Endothelial cell of umbilical vein (primary cell): ENCODE data around the gene ZNF48. TPM values are rescaled to one million over a fixed set of nuclear protein-coding genes. Genes with fewer than 3 reads are reported as not detected.

Experiments
- BruUV-seq: library from RNA; stranded (reverse); fragments of 400-500 nt; replicated peaks from 2 replicates; lab custom pipeline; 2021; lab: Mats Ljungman, UMichigan
- CTCF ChIA-PET: fragments of 300-600, 350-600 bp; sonication (Branson Sonifier 250); formaldehyde crosslinking; loops from one replicate; lab custom pipeline; 2021; ENCODE audit warnings: antibody characterized with exemption, inconsistent platforms; lab: Charles Lee
- POLR2A ChIA-PET: fragments of 300-600, 350-600 bp; sonication (Branson Sonifier 250); formaldehyde crosslinking; loops from one replicate; lab custom pipeline; 2021; ENCODE audit warnings: antibody characterized with exemption, inconsistent platforms; lab: Charles Lee
- DNase-seq: peaks from one replicate; pipeline ENCODE4 v3.0.0-alpha.2; 2011; ENCODE audit warnings: low read depth, low spot score
- FAIRE-seq: peaks from 2 replicates; lab custom pipeline; 2011; peaks lifted over from hg19 to GRCh38; lab: Jason Lieb, UNC
- H2AFZ ChIP-seq: 2 replicates; pipeline ENCODE4 v1.6.0; 2012; ENCODE audit warnings: low read depth, low read length, control low read depth, inconsistent platforms
- H3K27ac ChIP-seq: 2 replicates; pipeline ENCODE4 v1.5.1; 2011; ENCODE audit warnings: low read depth, mild to moderate bottlenecking, control low read depth, low read length, moderate library complexity; ENCODE audit not compliant: insufficient read depth
- H3K27me3 ChIP-seq, 2 experiments: 2 replicates each; pipeline versions ENCODE4 v1.6.0 to v1.6.1; 2011; ENCODE audit warnings: low read length in 2 of 2, mixed read lengths in 1 of 2; ENCODE audit not compliant: control insufficient read depth in 2 of 2, insufficient read depth in 2 of 2
- H3K36me3 ChIP-seq, 2 experiments: 2 replicates in 1 of 2; 3 replicates in 1 of 2; pipeline ENCODE4 v1.5.1; 2011; ENCODE audit warnings: low read length in 2 of 2, mild to moderate bottlenecking in 1 of 2, moderate library complexity in 1 of 2; ENCODE audit not compliant: control insufficient read depth in 2 of 2, insufficient read depth in 2 of 2; ENCODE audit errors: extremely low read depth in 1 of 2
- H3K4me1 ChIP-seq: 3 replicates; pipeline ENCODE4 v1.5.1; 2011; ENCODE audit warnings: mild to moderate bottlenecking, low read length; ENCODE audit not compliant: control insufficient read depth, insufficient read depth; ENCODE audit errors: extremely low read depth
- H3K4me2 ChIP-seq: 2 replicates; pipeline ENCODE4 v1.6.1; 2011; ENCODE audit warnings: low read length, control low read depth, mixed read lengths; ENCODE audit not compliant: insufficient read depth
- H3K4me3 ChIP-seq, 3 experiments: fragments of 200-600 bp in 1 of 3; sonication (generic), shearing (Covaris generic) in 1 of 3; replicated peaks in 1 of 3; 2 replicates each; pipeline ENCODE4 v1.5.1; 2011 to 2016; ENCODE audit warnings: control low read depth in 3 of 3, low read length in 3 of 3, mild to moderate bottlenecking in 2 of 3, inconsistent platforms in 1 of 3, low read depth in 1 of 3, moderate library complexity in 1 of 3; ENCODE audit not compliant: insufficient read depth in 1 of 3
- H3K79me2 ChIP-seq: 2 replicates; pipeline ENCODE4 v1.6.0; 2012; ENCODE audit warnings: low read length, inconsistent platforms; ENCODE audit not compliant: control insufficient read depth, insufficient read depth
- H3K9ac ChIP-seq: replicated peaks from 2 replicates; pipeline ENCODE3; 2011; ENCODE audit warnings: low read length, control low read depth; ENCODE audit not compliant: insufficient read depth; ENCODE audit errors: extremely low read depth
- H3K9me1 ChIP-seq: replicated peaks from 3 replicates; pipeline ENCODE4 v1.6.0; 2011; ENCODE audit warnings: mild to moderate bottlenecking, low read length; ENCODE audit not compliant: control insufficient read depth, insufficient read depth; ENCODE audit errors: extremely low read depth
- H3K9me3 ChIP-seq: replicated peaks from 2 replicates; pipeline ENCODE4 v1.5.1; 2012; ENCODE audit warnings: low read length, inconsistent platforms; ENCODE audit not compliant: control insufficient read depth, insufficient read depth
- H4K20me1 ChIP-seq: replicated peaks from 2 replicates; pipeline ENCODE3; 2011; ENCODE audit warnings: mild to moderate bottlenecking, low read length; ENCODE audit not compliant: control insufficient read depth, insufficient read depth; ENCODE audit errors: extremely low read depth
- EZH2 ChIP-seq: IDR thresholded peaks from 2 replicates; pipeline ENCODE4 v1.6.1; 2012; ENCODE audit warnings: borderline replicate concordance, low read depth, mild to moderate bottlenecking, moderate library complexity, low read length, inconsistent platforms; ENCODE audit not compliant: severe bottlenecking
- FOS ChIP-seq: IDR thresholded peaks from 2 replicates; pipeline ENCODE4 v1.6.1; 2011; ENCODE audit warnings: mild to moderate bottlenecking, low read length, moderate library complexity, borderline replicate concordance; ENCODE audit not compliant: insufficient read depth
- GATA2 ChIP-seq: IDR thresholded peaks from 2 replicates; pipeline ENCODE4 v1.7.0; 2011; ENCODE audit warnings: low read depth, mild to moderate bottlenecking, moderate library complexity, mixed read lengths, low read length; ENCODE audit not compliant: insufficient read length, insufficient read depth
- JUN ChIP-seq: IDR thresholded peaks from 2 replicates; pipeline ENCODE4 v1.6.1; 2011; ENCODE audit warnings: borderline replicate concordance, low read depth; ENCODE audit not compliant: insufficient read length, insufficient read depth
- MAX ChIP-seq: IDR thresholded peaks from 2 replicates; pipeline ENCODE4 v1.6.1; 2011; ENCODE audit not compliant: insufficient read depth, insufficient read length
- POLR2AphosphoS5 ChIP-seq: IDR thresholded peaks from 2 replicates; pipeline ENCODE4 v1.6.1; 2012; ENCODE audit warnings: low read depth, mild to moderate bottlenecking, control low read depth, low read length, moderate library complexity; ENCODE audit not compliant: insufficient read depth
- dilution Hi-C: fragments of 300-500 bp; cut with MboI; formaldehyde crosslinking; loops from one replicate; pipeline ENCODE4 v1.15.0; 2019; ENCODE audit warnings: low sequenced_read_pairs; ENCODE audit not compliant: extremely low pct_ligation_motif_present
- intact Hi-C: fragments of 100-400 bp; cut with micrococcal nuclease; formaldehyde crosslinking; loops from one replicate; pipeline ENCODE4 v1.10.0; 2022
- polyA plus RNA-seq, 4 experiments: library from polyadenylated mRNA; depleted of rRNA in 3 of 4; stranded (reverse) in 3 of 4; unstranded in 1 of 4; fragments of >200 nt; gene quantifications; 2 replicates each; pipeline versions ENCODE4 v1.2.1 to v1.2.3, GENCODE V29; 2011 to 2012; ENCODE audit warnings: missing spikeins in 1 of 4
- total RNA-seq: library from RNA; stranded (reverse); gene quantifications from 2 replicates; pipeline ENCODE4 v1.2.3, GENCODE V29; 2021

Gene ZNF48
- total and polyA plus RNA-seq, 2 donors (not counting 3 experiments of a cell fraction or from before 2014, with no cell fraction given), result 15.3 to 16.1 TPM

GRCh38 chr16:30368122-30368791, 27.0 kb upstream of the ZNF48 start:
- no peak overlapping the region for H2AFZ ChIP-seq
- H3K9me1 ChIP-seq, result no peaks in the 10 kb centered on the region
- dilution Hi-C loops, result no loop called here
- DNase-seq (peak; percentile 48), FAIRE-seq (peak; percentile 88)
- intact Hi-C loops, result no loop called here
- H3K79me2 ChIP-seq, result peaks cover 62% of the 10 kb centered on the region
- ChIA-PET POLR2A (interaction anchor here (0.8 kb wide), 1 partner anchor 27 kb away, joined by 3 read pairs; the partner anchor contains the start of gene ZNF48), CTCF (interaction anchor here (1.0 to 3.1 kb wide), 3 partner anchors 27 to 276 kb away, joined by 3 to 12 read pairs (median 6); partner anchors contain the start of genes TBX6 and ZNF48)
- peak overlapping the region; percentile 49 to 83 (median 70) for H3K4me3 ChIP-seq
- H3K36me3 ChIP-seq, result peaks cover 6 to 10% of the 10 kb centered on the region in 2 experiments
- TF ChIP-seq FOS (peak; percentile 62), POLR2AphosphoS5 (peak; percentile 25), MAX (no peak), GATA2 (no peak), EZH2 (no peak), JUN (no peak)
- H3K9ac ChIP-seq, result peak overlapping the region; percentile 53
- H3K9me3 ChIP-seq, result no peaks in the 10 kb centered on the region
- BruUV-seq, result no TSS peak
- peak overlapping the region; percentile 42 for H3K27ac ChIP-seq
- H3K27me3 ChIP-seq, result no peaks in the 10 kb centered on the region
- H3K4me1 ChIP-seq, result peaks cover 24% of the 10 kb centered on the region
- H4K20me1 ChIP-seq, result no peaks in the 10 kb centered on the region
- H3K4me2 ChIP-seq, result peak overlapping the region; percentile 88
